NCI-H2029 treated with DMSO at 0.1 percent for 48 hours (cell line): ENCODE data around the gene KIF9.
"Not testable (repeated sequence)": the region's sequence is repeated elsewhere in the genome, so short reads cannot be mapped to it uniquely, and the experiment has no call there.

ENCODE experiments used
- DNase-seq: peaks from one replicate; lab custom pipeline; 2025; lab: John Stamatoyannopoulos, UW

The KIF9 gene

DNA sequence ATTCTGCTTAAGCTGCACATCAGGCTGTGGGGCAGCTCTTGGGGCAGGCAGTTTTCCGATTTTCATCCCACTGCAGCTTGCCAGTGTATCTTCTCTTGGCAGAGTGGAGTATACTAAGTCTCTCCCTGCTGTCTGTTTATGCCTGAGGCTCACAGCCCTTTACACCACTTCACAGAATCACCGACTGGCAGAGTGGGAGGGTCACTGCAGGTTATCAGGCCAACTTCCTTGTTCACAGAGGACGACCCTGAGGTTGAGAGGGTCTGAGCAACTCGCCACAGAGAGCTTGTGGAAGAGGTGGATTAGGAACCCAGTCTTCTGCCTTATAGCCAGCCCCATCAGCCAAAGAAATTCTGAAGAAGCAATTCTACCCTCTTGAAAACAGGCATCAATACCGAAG, 30.9 kb downstream of the KIF9 start:
- no peak for DNase-seq

DNA sequence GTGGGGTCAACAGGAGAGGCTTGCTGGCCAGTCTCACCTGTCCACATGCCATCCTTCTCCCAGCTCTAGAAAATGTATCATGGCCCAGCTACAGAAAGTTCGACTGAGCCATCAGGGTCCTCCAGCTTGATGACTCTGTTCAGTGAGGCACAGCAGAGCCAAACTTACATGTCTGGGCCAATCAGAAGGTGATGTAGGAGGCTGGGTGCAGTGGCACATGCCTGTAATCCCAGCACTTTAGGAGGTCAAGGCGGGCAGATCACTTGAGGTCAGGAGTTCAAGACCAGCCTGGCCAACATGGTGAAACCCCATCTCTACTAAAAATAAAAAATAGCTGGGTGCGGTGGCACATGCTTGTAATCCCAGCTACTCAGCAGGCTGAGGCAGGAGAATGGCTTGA, 31.5 kb downstream of the KIF9 start:
- not testable (repeated sequence) for DNase-seq

DNA sequence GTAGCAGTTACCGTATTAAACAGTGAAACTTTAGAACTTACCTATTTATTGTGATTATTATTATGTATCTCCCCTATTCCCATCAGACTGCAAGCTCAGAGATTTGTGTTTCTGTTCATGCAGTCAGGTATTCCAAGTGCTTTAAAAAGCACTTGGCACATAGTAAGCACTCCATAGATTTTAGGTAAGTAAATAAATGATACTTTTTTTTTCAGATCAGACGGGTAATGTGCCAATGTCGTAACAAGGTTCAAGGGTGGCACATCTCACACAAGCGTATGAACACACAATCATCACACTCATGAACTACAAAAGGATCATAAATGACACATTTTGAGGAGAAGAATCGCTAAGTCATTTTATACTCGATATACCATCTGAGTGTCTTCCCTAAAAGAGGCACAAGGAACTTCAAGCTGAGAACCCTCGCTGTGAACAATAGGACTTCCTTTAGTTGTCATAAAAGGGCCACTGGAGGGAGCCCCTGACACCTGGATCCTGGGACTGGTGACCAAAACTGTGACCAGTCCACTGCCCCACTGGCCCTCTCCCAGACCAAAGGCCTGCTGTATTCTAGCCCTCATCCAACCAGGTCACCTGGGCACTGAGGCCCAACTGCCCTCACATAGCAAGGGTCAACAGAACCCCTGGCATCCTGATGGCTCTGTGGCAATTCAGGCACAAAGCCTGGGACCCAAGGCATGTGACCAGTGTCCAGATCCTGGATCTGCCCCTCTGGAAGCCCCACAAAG, 32.1 kb downstream of the KIF9 start:
- peak; percentile 13 for DNase-seq

GRCh38 chr3:47247131-47248064, 35.2 kb downstream of the KIF9 start:
- DNase-seq, result no peak

DNA sequence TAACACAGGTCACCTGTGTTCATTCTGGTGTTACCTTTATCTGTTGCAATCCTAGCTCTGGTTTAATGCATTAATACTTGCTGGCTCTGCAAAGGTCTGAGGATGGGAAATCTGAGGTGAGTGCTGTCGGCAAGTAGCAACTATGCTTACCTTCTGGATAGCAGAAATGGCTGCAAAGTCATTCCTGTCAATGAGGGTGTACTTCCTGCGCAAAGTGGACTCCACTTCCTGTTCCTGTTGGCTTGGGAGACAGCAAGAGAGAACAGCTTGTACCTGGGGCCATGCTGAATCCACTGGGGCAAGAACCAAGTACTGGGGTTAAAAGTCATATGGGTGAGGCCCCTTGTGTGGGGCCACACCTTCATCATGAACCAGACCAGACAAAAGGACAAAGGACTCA, 37.3 kb downstream of the KIF9 start:
- DNase-seq, result no peak

GRCh38 chr3:47244531-47245100, 38.0 kb downstream of the KIF9 start:
- no peak for DNase-seq

- DNase-seq, result no peak
Measured at GRCh38 chr3:47243419-47244147, 39.0 kb downstream of the KIF9 start.

- no peak for DNase-seq
Measured at GRCh38 chr3:47239929-47240328, 42.7 kb downstream of the KIF9 start.

GRCh38 chr3:47238017-47238416, 44.6 kb downstream of the KIF9 start:
- DNase-seq, result no peak

GRCh38 chr3:47228088-47228487, 54.5 kb downstream of the KIF9 start:
- DNase-seq, result no peak

GRCh38 chr3:47227678-47228077, 54.9 kb downstream of the KIF9 start:
- no peak for DNase-seq

DNA sequence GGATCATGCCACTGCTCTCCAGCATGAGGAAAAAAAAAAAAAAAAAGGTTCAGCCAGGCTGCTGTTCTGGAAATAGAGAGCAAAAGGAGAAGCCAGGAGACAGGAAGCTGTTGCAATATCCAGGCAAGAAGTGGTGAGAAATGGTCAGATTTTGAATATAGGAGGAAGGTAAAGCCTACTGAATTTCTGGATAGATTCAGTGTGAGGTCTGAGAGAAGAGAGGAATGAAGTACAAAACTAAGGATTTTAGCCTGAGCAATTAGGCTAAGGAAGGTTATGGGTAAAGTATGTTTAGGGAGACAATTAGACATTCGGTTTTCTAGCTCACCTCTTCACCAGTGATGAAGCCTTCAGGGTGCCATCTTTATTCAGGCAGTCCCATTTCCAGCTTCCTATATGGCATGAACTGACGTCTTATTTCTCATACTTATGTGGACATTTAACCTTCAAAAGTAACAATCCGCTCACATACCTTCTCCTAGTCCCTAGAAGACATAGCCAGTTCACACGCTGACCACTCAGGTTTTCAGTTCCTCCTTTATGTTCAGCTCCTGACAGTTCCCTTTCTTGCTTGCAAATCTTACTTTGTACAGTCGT, 57.2 kb downstream of the KIF9 start:
- DNase-seq, result no peak

GRCh38 chr3:47223755-47224154, 58.8 kb downstream of the KIF9 start:
- DNase-seq, result no peak

DNA sequence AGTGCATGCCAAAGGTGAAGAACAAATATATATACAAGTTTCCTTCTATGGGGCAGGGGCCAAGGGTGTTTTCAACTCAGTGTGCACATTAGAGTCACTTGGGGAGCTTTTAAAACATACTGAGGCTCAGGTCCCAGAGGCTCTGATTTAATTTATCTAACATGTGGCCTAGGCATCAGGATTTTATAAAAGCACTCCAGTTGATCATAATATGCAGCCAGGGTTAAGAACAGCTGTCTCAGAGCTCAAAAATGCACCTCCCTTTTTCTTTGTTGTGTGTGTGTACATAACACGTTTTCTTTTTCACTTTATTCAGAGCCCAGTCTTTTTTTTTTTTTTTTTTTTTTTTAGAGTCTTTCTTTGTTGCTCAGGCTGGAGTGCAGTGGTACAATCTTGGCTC, 60.8 kb downstream of the KIF9 start:
- DNase-seq, result no peak

GRCh38 chr3:47210863-47211405, 71.7 kb downstream of the KIF9 start:
- no peak for DNase-seq

GRCh38 chr3:47206022-47206421, 76.6 kb downstream of the KIF9 start:
- DNase-seq, result not testable (repeated sequence)

- DNase-seq, result no peak
Measured at GRCh38 chr3:47204875-47205274, 77.7 kb downstream of the KIF9 start.

- DNase-seq, result no peak
Measured at GRCh38 chr3:47202542-47202941, 80.1 kb downstream of the KIF9 start.

DNA sequence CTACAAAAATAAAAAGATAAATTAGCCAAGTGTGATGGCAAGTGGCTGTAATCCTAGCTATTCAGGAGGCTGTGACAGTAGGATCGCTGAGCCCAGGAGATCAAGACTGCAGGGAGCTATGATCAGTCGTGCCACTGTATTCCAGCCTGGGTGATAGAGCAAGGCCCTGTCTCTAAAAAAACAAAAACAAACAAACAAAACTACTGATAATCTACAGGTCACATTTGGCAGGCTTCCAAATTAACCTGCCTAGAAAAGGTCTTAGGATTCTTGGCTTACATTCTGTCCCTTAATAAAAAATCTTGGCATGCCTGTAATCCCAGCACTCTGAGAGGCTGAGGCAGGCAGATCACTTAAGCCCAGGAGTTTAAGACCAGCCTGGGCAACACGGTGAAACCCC, 85.3 kb downstream of the KIF9 start:
- DNase-seq, result no peak

DNA sequence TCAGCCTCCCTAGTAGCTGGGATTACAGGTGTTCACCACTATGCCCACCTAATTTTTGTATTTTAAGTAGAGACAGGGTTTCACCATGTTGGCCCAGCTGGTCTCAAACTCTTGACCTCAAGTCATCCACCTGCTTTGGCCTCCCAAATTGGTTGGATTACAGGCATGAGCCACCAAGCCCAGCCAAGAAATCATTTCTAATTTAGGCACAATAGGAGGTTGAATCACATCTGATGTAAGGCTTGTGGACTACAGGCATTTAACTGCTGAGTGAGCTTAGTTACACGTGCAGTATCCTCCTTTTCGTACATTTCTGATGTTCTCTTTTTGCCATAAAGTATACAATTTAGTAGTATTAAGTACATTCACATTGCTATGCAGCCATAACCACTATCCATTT, 87.6 kb downstream of the KIF9 start:
- no peak for DNase-seq
